AG10803 (cell line): ENCODE results near the gene FGF18.
A peak's percentile ranks its signal among the peaks of the same experiment; 100 is the strongest.

Experiments
- DNase-seq: peaks from one replicate; pipeline ENCODE4 v3.0.0; 2010; ENCODE audit warnings: low read depth
- H3K4me3 ChIP-seq: 2 replicates; pipeline ENCODE4 v1.5.1; 2011; ENCODE audit warnings: mild to moderate bottlenecking, low read length, control low read depth
- TF ChIP-seq, protein P1 (sequence below): conservative IDR thresholded peaks from 2 replicates; pipeline ENCODE4 v1.5.1; 2011; ENCODE audit warnings: mild to moderate bottlenecking, low read length, control low read depth, inconsistent platforms

FGF18 gene

DNA sequence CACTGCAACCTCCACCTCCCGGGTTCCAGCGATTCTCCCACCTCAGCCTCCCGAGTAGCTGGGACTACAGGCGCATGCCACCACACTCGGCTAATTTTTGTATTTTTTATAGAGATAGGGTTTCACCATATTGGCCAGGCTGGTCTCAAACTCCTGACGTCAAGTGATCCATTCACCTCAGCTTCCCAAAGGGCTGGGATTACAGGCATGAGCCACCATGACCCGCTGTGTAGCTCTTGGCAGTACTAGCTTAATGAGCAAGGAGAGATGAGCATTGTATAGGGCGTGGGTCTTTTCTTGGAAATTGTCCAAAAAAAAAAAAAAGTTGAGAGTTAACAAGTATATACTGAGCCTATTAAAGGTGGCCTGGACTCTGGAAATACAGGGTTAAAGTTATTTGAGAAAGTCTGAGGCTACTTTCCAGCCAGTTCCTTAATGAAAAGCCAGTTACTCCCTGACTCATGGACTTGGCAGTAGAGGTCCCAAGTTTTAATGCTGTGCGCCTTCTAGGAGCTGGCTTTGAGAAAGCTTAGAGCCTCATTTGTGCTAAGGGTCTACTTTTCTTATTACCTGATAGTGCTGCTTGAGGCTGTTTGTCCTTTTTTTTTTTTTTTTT lies 4.2 kb upstream of the FGF18 start:
- TF ChIP-seq, protein P1, sequence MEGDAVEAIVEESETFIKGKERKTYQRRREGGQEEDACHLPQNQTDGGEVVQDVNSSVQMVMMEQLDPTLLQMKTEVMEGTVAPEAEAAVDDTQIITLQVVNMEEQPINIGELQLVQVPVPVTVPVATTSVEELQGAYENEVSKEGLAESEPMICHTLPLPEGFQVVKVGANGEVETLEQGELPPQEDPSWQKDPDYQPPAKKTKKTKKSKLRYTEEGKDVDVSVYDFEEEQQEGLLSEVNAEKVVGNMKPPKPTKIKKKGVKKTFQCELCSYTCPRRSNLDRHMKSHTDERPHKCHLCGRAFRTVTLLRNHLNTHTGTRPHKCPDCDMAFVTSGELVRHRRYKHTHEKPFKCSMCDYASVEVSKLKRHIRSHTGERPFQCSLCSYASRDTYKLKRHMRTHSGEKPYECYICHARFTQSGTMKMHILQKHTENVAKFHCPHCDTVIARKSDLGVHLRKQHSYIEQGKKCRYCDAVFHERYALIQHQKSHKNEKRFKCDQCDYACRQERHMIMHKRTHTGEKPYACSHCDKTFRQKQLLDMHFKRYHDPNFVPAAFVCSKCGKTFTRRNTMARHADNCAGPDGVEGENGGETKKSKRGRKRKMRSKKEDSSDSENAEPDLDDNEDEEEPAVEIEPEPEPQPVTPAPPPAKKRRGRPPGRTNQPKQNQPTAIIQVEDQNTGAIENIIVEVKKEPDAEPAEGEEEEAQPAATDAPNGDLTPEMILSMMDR, result no peak
- no peak overlapping the region for H3K4me3 ChIP-seq
- DNase-seq, result peak; percentile 51

GRCh38 chr5:171416160-171417049 lies 3.0 kb upstream of the FGF18 start:
- no peak overlapping the region for H3K4me3 ChIP-seq
- TF ChIP-seq, protein P1, result no peak
- DNase-seq, result no peak

GRCh38 chr5:171418316-171418981 lies 998 bp upstream of the FGF18 start:
- H3K4me3 ChIP-seq, result peak overlapping the region; percentile 47
- TF ChIP-seq, protein P1, result peak; percentile 74
- peak; percentile 77 for DNase-seq

GRCh38 chr5:171419688-171420430 lies 412 bp downstream of the FGF18 start:
- peak; percentile 32 for DNase-seq
- H3K4me3 ChIP-seq, result no peak overlapping the region; the same call in 1 of the 2 replicates
- TF ChIP-seq, protein P1, result no peak

GRCh38 chr5:171420431-171421241 lies 1.2 kb downstream of the FGF18 start:
- H3K4me3 ChIP-seq, result peak overlapping the region; percentile 30
- TF ChIP-seq, protein P1, result no peak
- DNase-seq, result peak; percentile 84
